SHP77 (cell line): ENCODE data around the gene CCDC83.
A peak's percentile ranks its signal among the peaks of the same experiment; 100 is the strongest.
"Not testable (repeated sequence)": the region's sequence is repeated elsewhere in the genome, so short reads cannot be mapped to it uniquely, and the experiment has no call there.

ENCODE experiments used
- DNase-seq, 2 experiments: peaks; one replicate each; lab custom pipeline; 2025; lab: John Stamatoyannopoulos, UW

Gene CCDC83

GRCh38 chr11:85945296-85945695 is 90.1 kb downstream of the CCDC83 start:
- DNase-seq: no peak

GRCh38 chr11:85945788-85946187 is 90.6 kb downstream of the CCDC83 start:
- no peak for DNase-seq

- DNase-seq: no peak
Measured at GRCh38 chr11:85946221-85946620, 91.0 kb downstream of the CCDC83 start.

GRCh38 chr11:85947431-85948272 is 92.5 kb downstream of the CCDC83 start:
- DNase-seq: no peak

GRCh38 chr11:85948884-85949283 is 93.7 kb downstream of the CCDC83 start:
- DNase-seq: no peak

- no peak for DNase-seq
Measured at GRCh38 chr11:85949798-85950197, 94.6 kb downstream of the CCDC83 start.

GRCh38 chr11:85950317-85951048 is 95.3 kb downstream of the CCDC83 start:
- DNase-seq: no peak

- DNase-seq: no peak
Measured at GRCh38 chr11:85951049-85951405, 95.8 kb downstream of the CCDC83 start.

- no peak for DNase-seq
Measured at GRCh38 chr11:85951428-85952107, 96.4 kb downstream of the CCDC83 start.

- DNase-seq: not testable (repeated sequence)
Measured at GRCh38 chr11:85952108-85952485, 96.9 kb downstream of the CCDC83 start.

GRCh38 chr11:85953491-85954143 is 98.4 kb downstream of the CCDC83 start:
- no peak for DNase-seq

GRCh38 chr11:85955531-85955930 is 100.3 kb downstream of the CCDC83 start:
- DNase-seq: no peak

GRCh38 chr11:85960678-85961077 is 105.5 kb downstream of the CCDC83 start:
- no peak for DNase-seq

- DNase-seq: no peak
Measured at GRCh38 chr11:85961130-85961529, 105.9 kb downstream of the CCDC83 start.

GRCh38 chr11:85961930-85962363 is 106.8 kb downstream of the CCDC83 start:
- DNase-seq: peak in 1 of 2 experiments; percentile 0

GRCh38 chr11:85965202-85965601 is 110.0 kb downstream of the CCDC83 start:
- DNase-seq: no peak

GRCh38 chr11:85967457-85967856 is 112.3 kb downstream of the CCDC83 start:
- DNase-seq: no peak
